Heart left ventricle (tissue), 16 donors: ENCODE results near the gene RBMX. TPM values are rescaled to one million over a fixed set of nuclear protein-coding genes. Genes with fewer than 3 reads are reported as not detected.
A peak's percentile ranks its signal among the peaks of the same experiment; 100 is the strongest.
"Not testable (repeated sequence)": the region's sequence is repeated elsewhere in the genome, so short reads cannot be mapped to it uniquely, and the experiment has no call there.

Source experiments
- ATAC-seq, 4 donors: fragments of 200-7000 bp; cut with Tn5 transposase; one replicate each; pipeline ENCODE4 v1.9.1; 2020 to 2022; ENCODE audit warnings: moderate library complexity in 4 of 4, mild to moderate bottlenecking in 3 of 4, moderate number of reproducible peaks in 1 of 4
- DNase-seq, 5 donors: peaks; one replicate each; pipeline ENCODE4 v3.0.0-alpha.2; 2020
- H3K27ac ChIP-seq, 12 donors: fragments of 200-600 bp; sonication (generic) in 4 of 12; one replicate each; pipeline versions ENCODE4 v1.5.0 to v1.8.0; 2016 to 2022; ENCODE audit warnings: mild to moderate bottlenecking in 2 of 12
- H3K27me3 ChIP-seq, 9 donors: fragments of 200-600 bp; sonication (generic) in 2 of 9; one replicate each; pipeline versions ENCODE4 v1.5.1 to v1.8.0; 2016 to 2022; ENCODE audit warnings: mild to moderate bottlenecking in 3 of 9
- H3K36me3 ChIP-seq, 9 donors: fragments of 200-600 bp; sonication (generic) in 2 of 9; one replicate each; pipeline versions ENCODE4 v1.5.0 to v1.8.0; 2018 to 2022; ENCODE audit warnings: mild to moderate bottlenecking in 2 of 9
- H3K4me1 ChIP-seq, 12 donors: fragments of 200-600 bp; sonication (generic) in 4 of 12; one replicate each; pipeline versions ENCODE4 v1.5.0 to v1.8.0; 2016 to 2022; ENCODE audit warnings: mild to moderate bottlenecking in 3 of 12
- H3K4me3 ChIP-seq, 12 donors: fragments of 200-600 bp; sonication (generic) in 4 of 12; one replicate each; pipeline versions ENCODE4 v1.5.0 to v1.8.0; 2017 to 2022; ENCODE audit warnings: mild to moderate bottlenecking in 9 of 12, moderate library complexity in 4 of 12
- H3K9me3 ChIP-seq, 12 donors: fragments of 200-600 bp; sonication (generic) in 4 of 12; one replicate each; pipeline versions ENCODE4 v1.5.0 to v1.8.0; 2016 to 2022; ENCODE audit warnings: mild to moderate bottlenecking in 1 of 12
- CTCF ChIP-seq, 12 donors: fragments of 200-600 bp; sonication (generic) in 4 of 12; IDR thresholded peaks; one replicate each; pipeline versions ENCODE4 v1.5.0 to v1.8.0; 2018 to 2022; ENCODE audit warnings: antibody characterized with exemption in 12 of 12, mild to moderate bottlenecking in 5 of 12
- POLR2A ChIP-seq, 2 donors: fragments of 450-650 bp; IDR thresholded peaks; one replicate each; pipeline ENCODE4 v1.6.1; 2017; ENCODE audit warnings: antibody characterized with exemption in 2 of 2, mild to moderate bottlenecking in 2 of 2, moderate library complexity in 2 of 2
- WGBS, 4 donors: extraction: QIAGEN DNeasy Blood & Tissue Kit in 2 of 4; methylation state at CpG; one replicate each; pipeline versions ENCODE4 v1.1.5 to v1.1.7; 2013 to 2018; 5-methylcytosine and 5-hydroxymethylcytosine counted together
- intact Hi-C, 10 donors: fragments of 100-400 bp; cut with DNase I; formaldehyde crosslinking; loops; one replicate each; pipeline versions ENCODE4 v1.11.1 to v1.14.2; 2022
- long read RNA-seq, 3 donors: library from polyadenylated mRNA; unstranded; transcript quantifications; one replicate each; pipeline ENCODE4 v2.0.0, GENCODE V29; 2020 to 2021
- polyA plus RNA-seq, 2 donors: library from polyadenylated mRNA; stranded (reverse); fragments of 200-250 nt; gene quantifications; one replicate each; pipeline ENCODE4 v1.2.3, GENCODE V29; 2013
- total RNA-seq, 9 donors: library from RNA; depleted of rRNA in 2 of 9; stranded (reverse); fragments of >200 nt in 2 of 9; fragmentation: NEBNext Ultra II Directional in 3 of 9; extraction: Animal tissue kit (Norgen Biotek cat#: 25700) in 3 of 9; gene quantifications; one replicate each; pipeline versions ENCODE4 v1.1.0 to v1.2.4, GENCODE V29; 2016 to 2023
- donor health status: ischemic (EF 13 %, LVEDD 7.1; RV severe dilation, severe dysfunction).
- donor health status: healthy with polysubstance abuse.
- donor health status: DM: no; HTN: yes; CAD: no.
- donor health status: DM: no; HTN: no; CAD: no.
- donor health status: ischemic (EF 25% LVEDD 6.9; RV normal size, moderate dysfunction).
- donor health status: ischemic (EF 25% LVEDD 5.7; RV mildly dilated, moderate dysfunction).
- donor health status: healthy.
- donor health status: DM: yes; HTN: yes; CAD: no.
- donor health status: ischemic (EF 35%, LVEDD 5.7; RV mildly dilated, moderate dysfunction).
- donor health status: nonischemic (EF 11% LVEDD 7.7; RV severe dilation, severe dysfunction).
- donor health status: DM: yes; HTN: yes; CAD: no.
- donor health status: PGD.
- donor health status: ischemic (EF 29% LVEDD 5.4; RV normal size, mild dysfunction).
- donor health status: nonischemic (EF 23%, LVEDD 6.1; RV moderate dilation, normal function).

RBMX gene
- total RNA-seq (100 to 1,000 TPM in 3 of 9 donors, 10 to 100 TPM in 6; 65.0 to 182 (median 90.7) TPM), polyA plus RNA-seq (10 to 100 TPM; 60.3 to 61.0 TPM)
- long read RNA-seq, donor 1, transcript RBMX-201 (9 exons, 2,012 nt) = major isoform, 79 of 117 reads
- long read RNA-seq, donor 1, partial matches to known transcripts = 16 of 117 reads
- long read RNA-seq, donor 1, other reads (novel, unspliced or antisense) = 19 of 117 reads
- long read RNA-seq, donor 2, transcript RBMX-201 (9 exons, 2,012 nt) = major isoform, 319 of 398 reads
- long read RNA-seq, donor 2, transcript RBMX-207 (8 exons, 2,148 nt) = minor isoform, 5 of 398 reads
- long read RNA-seq, donor 2, partial matches to known transcripts = 16 of 398 reads
- long read RNA-seq, donor 2, other reads (novel, unspliced or antisense) = 57 of 398 reads
- long read RNA-seq, donor 3, transcript RBMX-201 (9 exons, 2,012 nt) = major isoform, 56 of 71 reads
- long read RNA-seq, donor 3, partial matches to known transcripts = 4 of 71 reads
- long read RNA-seq, donor 3, other reads (novel, unspliced or antisense) = 9 of 71 reads

- Histone ChIP-seq H3K27ac (peak within 1 kb of the TSS; percentile 88 to 99 (median 94)), H3K4me1 (peaks cover 0 to 11% (median 6%) of the 10 kb centered on the region in 12 donors), H3K27me3 (no peaks in the 10 kb centered on the region), H3K36me3 (peaks cover 0 to 35% (median 26%) of the 10 kb centered on the region in 9 donors), H3K4me3 (peak within 1 kb of the TSS; percentile 57 to 97 (median 78)), H3K9me3 (no peaks in the 10 kb centered on the region)
- DNase-seq (peak; percentile 88 to 94 (median 92)), ATAC-seq (peak; percentile 95 to 97 (median 96))
- intact Hi-C loops = loop anchor here in 3 of 10 donors (2.0 to 10.0 kb wide), 2 partner anchors 28 to 116 kb away; no protein-coding TSS in a partner anchor
- 0 to 51% (median 20%) methylated on average over 34 of the region's 34 CpGs for WGBS, 4 donors
- TF ChIP-seq CTCF (IDR thresholded peaks at IDR 0.05) (no peak), POLR2A (IDR thresholded peaks at IDR 0.05) (peak; percentile 26 to 92)
Observed at GRCh38 chrX:136880452-136881013, at the start of gene RBMX. TSS of gene RBMX (minus strand) at chrX:136880725. CDS start at chrX:136879427, 1,298 bp downstream.

- not testable (repeated sequence) for DNase-seq, H3K4me1 ChIP-seq, H3K27me3 ChIP-seq, H3K4me3 ChIP-seq, H3K9me3 ChIP-seq, H3K27ac ChIP-seq, ATAC-seq, H3K36me3 ChIP-seq
- intact Hi-C loops = loop anchor here in 6 of 10 donors (10.0 kb wide), 2 partner anchors 207 to 317 kb away; no protein-coding TSS in a partner anchor
- WGBS, 4 donors = 91 to 98% (median 96%) methylated on average over 22 to 25 of the region's 25 CpGs
Observed at GRCh38 chrX:136921438-136921837, 40.9 kb upstream of the RBMX start.

- intact Hi-C loops = loop anchor here in 6 of 10 donors (10.0 kb wide), 2 partner anchors 205 to 315 kb away; no protein-coding TSS in a partner anchor
- TF ChIP-seq POLR2A (IDR thresholded peaks at IDR 0.05) (no peak), CTCF (IDR thresholded peaks at IDR 0.05) (no peak)
- peak in 2 of 4 donors; percentile 48 to 49 for ATAC-seq
Observed at GRCh38 chrX:136920001-136920400, 39.5 kb upstream of the RBMX start.

DNA sequence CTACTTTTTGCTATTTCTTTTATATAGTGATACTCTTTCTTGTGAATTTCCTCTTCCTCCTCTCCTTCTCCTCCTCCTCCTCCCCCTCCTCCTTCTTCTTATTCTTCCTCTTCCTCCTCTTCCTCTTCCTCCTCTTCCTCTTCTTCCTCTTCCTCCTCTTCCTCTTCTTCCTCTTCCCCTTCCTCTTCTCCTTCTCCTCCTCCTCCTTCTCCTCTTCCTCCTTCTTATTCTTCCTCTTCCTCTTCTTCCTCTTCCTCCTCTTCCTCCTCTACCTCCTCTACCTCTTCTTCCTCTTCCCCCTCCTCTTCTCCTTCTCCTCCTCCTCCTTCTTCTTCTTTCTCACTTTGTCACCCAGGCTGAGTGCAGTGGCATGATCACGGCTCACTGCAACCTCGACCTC is 36.3 kb upstream of the RBMX start:
- H3K9me3 ChIP-seq = no peaks in the 10 kb centered on the region
- H3K4me3 ChIP-seq = no peak overlapping the region
- intact Hi-C loops = loop anchor here in 1 of 10 donors (10.0 kb wide), 1 partner anchor 202 kb away; no protein-coding TSS in a partner anchor
- ATAC-seq (no peak), DNase-seq (no peak)
- H3K4me1 ChIP-seq = peaks cover 0 to 3% (median 0%) of the 10 kb centered on the region in 12 donors
- H3K36me3 ChIP-seq = no peaks in the 10 kb centered on the region
- WGBS, 4 donors = 83 to 96% (median 90%) methylated on average over 2 of the region's 2 CpGs
- H3K27me3 ChIP-seq = no peaks in the 10 kb centered on the region
- H3K27ac ChIP-seq = no peak overlapping the region
- TF ChIP-seq POLR2A (IDR thresholded peaks at IDR 0.05) (no peak), CTCF (IDR thresholded peaks at IDR 0.05) (no peak)

More at GRCh38 chrX:136920001-136920400, 39.5 kb upstream of the RBMX start:
- no peaks in the 10 kb centered on the region for H3K9me3 ChIP-seq
- H3K4me3 ChIP-seq = no peak overlapping the region
- H3K36me3 ChIP-seq = no peaks in the 10 kb centered on the region
- H3K4me1 ChIP-seq = peaks cover 0 to 3% (median 0%) of the 10 kb centered on the region in 12 donors
- no peak overlapping the region for H3K27ac ChIP-seq
- no peaks in the 10 kb centered on the region for H3K27me3 ChIP-seq
- DNase-seq = no peak

GRCh38 chrX:136911661-136912060 is 31.1 kb upstream of the RBMX start:
- H3K36me3 ChIP-seq, DNase-seq, H3K4me1 ChIP-seq, H3K27ac ChIP-seq, H3K4me3 ChIP-seq, H3K9me3 ChIP-seq, H3K27me3 ChIP-seq, ATAC-seq: not testable (repeated sequence)
- 67 to 85% (median 72%) methylated on average over 7 of the region's 7 CpGs for WGBS, 4 donors
- intact Hi-C loops = loop anchor here in 2 of 10 donors (5.0 to 10.0 kb wide), 2 partner anchors 144 to 197 kb away; no protein-coding TSS in a partner anchor
